ENCODE data around the gene RBBP5.

GRCh38 chr1:205077158-205077933 lies 44.4 kb downstream of the RBBP5 start:
- TF ChIP-seq, protein P1, sequence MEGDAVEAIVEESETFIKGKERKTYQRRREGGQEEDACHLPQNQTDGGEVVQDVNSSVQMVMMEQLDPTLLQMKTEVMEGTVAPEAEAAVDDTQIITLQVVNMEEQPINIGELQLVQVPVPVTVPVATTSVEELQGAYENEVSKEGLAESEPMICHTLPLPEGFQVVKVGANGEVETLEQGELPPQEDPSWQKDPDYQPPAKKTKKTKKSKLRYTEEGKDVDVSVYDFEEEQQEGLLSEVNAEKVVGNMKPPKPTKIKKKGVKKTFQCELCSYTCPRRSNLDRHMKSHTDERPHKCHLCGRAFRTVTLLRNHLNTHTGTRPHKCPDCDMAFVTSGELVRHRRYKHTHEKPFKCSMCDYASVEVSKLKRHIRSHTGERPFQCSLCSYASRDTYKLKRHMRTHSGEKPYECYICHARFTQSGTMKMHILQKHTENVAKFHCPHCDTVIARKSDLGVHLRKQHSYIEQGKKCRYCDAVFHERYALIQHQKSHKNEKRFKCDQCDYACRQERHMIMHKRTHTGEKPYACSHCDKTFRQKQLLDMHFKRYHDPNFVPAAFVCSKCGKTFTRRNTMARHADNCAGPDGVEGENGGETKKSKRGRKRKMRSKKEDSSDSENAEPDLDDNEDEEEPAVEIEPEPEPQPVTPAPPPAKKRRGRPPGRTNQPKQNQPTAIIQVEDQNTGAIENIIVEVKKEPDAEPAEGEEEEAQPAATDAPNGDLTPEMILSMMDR (IDR thresholded peaks at IDR 0.05) = no peak
- TF ChIP-seq POLR2A (IDR thresholded peaks at IDR 0.05) = no peak

Data from uterus (tissue), 2 donors.